ENCODE measurements around the gene LRIT1.

Gene LRIT1

GRCh38 chr10:84212014-84212413 is 29.3 kb downstream of the LRIT1 start:
- DNase-seq: no peak

- no peak for DNase-seq
Observed at GRCh38 chr10:84211566-84211965, 29.8 kb downstream of the LRIT1 start.

- no peak for DNase-seq
Observed at GRCh38 chr10:84208023-84208422, 33.3 kb downstream of the LRIT1 start.

GRCh38 chr10:84205853-84206525 is 35.4 kb downstream of the LRIT1 start:
- DNase-seq: no peak

GRCh38 chr10:84205049-84205852 is 36.1 kb downstream of the LRIT1 start:
- peak in 3 of 5 donors; percentile 27 to 48 (median 41) for DNase-seq

- DNase-seq: no peak
Observed at GRCh38 chr10:84204610-84205009, 36.7 kb downstream of the LRIT1 start.

GRCh38 chr10:84204122-84204521 is 37.2 kb downstream of the LRIT1 start:
- DNase-seq: no peak

GRCh38 chr10:84202349-84202748 is 39.0 kb downstream of the LRIT1 start:
- DNase-seq: no peak

GRCh38 chr10:84201682-84202081 is 39.7 kb downstream of the LRIT1 start:
- no peak for DNase-seq

GRCh38 chr10:84201244-84201606 is 40.1 kb downstream of the LRIT1 start:
- DNase-seq: no peak

GRCh38 chr10:84200537-84201243 is 40.7 kb downstream of the LRIT1 start:
- DNase-seq: no peak

GRCh38 chr10:84198206-84198915 is 43.0 kb downstream of the LRIT1 start:
- no peak for DNase-seq

GRCh38 chr10:84197643-84198042 is 43.7 kb downstream of the LRIT1 start:
- DNase-seq: no peak

- DNase-seq: no peak
Observed at GRCh38 chr10:84196941-84197340, 44.4 kb downstream of the LRIT1 start.

- no peak for DNase-seq
Observed at GRCh38 chr10:84196083-84196482, 45.3 kb downstream of the LRIT1 start.

- DNase-seq: no peak
Observed at GRCh38 chr10:84195044-84195830, 46.1 kb downstream of the LRIT1 start.

GRCh38 chr10:84194424-84195043 is 46.8 kb downstream of the LRIT1 start, which contains the start of gene CDHR1:
TSS of gene CDHR1 (plus strand) at chr10:84194537. CDS start at chr10:84194761, 224 bp downstream.
- peak in 3 of 5 donors; percentile 15 to 22 (median 20) for DNase-seq

- DNase-seq: no peak
Observed at GRCh38 chr10:84193846-84194423, 47.4 kb downstream of the LRIT1 start.

- DNase-seq: no peak
Observed at GRCh38 chr10:84193327-84193726, 48.0 kb downstream of the LRIT1 start.

GRCh38 chr10:84191106-84191505 is 50.2 kb downstream of the LRIT1 start:
- no peak for DNase-seq

- no peak for DNase-seq
Observed at GRCh38 chr10:84190621-84191020, 50.7 kb downstream of the LRIT1 start.
